Hindlimb muscle (tissue), 1 donor: ENCODE results near the gene VIP. TPM values are rescaled to one million over a fixed set of nuclear protein-coding genes. Genes with fewer than 3 reads are reported as not detected.
"Not testable (repeated sequence)": the region's sequence is repeated elsewhere in the genome, so short reads cannot be mapped to it uniquely, and the experiment has no call there.

Source experiments
- DNase-seq: peaks from one replicate; pipeline ENCODE4 v3.0.0-alpha.2; 2013
- polyA plus RNA-seq: library from polyadenylated mRNA; unstranded; fragments of 120-200 nt; gene quantifications from one replicate; pipeline ENCODE4 v1.2.1, GENCODE V29; 2013; ENCODE audit not compliant: insufficient read length

Gene VIP
- 1.4 TPM for polyA plus RNA-seq

DNA sequence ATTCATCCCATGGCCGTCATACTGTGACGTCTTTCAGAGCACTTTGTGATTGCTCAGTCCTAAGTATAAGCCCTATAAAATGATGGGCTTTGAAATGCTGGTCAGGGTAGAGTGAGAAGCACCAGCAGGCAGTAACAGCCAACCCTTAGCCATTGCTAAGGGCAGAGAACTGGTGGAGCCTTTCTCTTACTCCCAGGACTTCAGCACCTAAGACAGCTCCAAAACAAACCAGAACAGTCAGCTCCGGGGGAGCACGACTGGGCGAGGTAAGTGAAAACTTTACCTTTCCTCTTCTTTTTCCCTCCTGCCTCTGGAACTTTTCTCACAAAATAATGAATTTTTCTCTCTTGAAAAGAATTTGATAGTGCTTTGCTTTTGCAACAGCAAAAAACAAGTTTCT lies at the start of gene VIP:
Gene VIP (plus strand): TSS at position 104 of the 400 bp plus-strand sequence. CDS start 1,381 bp downstream, outside the sequence.
- DNase-seq = no peak

DNA sequence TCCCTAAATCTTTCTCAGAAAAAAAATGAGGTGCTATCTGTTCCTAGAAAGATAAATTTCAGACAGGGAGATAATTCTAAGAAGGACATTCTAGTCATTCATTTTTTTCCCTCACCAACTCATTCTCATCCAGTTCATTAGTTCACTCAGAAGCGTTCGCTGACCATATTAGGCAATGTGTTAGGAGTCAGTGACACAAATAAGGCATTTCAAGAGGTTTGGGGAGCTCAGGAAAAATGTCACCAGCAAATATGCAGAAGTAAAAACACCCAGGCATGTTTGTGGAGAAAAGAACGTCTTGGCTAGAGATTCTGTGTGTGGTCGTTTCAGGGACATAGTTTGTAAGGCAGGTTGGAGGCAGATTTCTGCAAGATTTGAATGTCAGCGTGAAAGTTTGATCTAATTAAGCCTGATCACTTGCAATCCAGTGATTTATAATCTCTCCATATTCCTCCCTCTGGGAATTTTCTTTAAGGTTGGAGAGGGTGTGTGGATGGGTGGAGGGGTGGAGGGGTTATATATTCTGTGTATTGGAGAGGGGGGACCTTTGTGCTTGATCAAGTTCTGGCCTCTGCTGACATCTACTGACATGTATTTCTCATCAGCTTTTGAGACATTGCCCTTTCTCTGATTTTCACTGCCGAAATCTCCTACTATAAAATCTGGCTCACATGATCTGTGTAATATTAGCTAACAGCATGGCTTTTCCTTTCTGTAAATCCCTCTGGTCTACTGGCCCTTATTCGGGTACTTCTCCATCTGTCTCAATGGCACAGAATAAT lies 49.3 kb upstream of the VIP start:
- DNase-seq = no peak

DNA sequence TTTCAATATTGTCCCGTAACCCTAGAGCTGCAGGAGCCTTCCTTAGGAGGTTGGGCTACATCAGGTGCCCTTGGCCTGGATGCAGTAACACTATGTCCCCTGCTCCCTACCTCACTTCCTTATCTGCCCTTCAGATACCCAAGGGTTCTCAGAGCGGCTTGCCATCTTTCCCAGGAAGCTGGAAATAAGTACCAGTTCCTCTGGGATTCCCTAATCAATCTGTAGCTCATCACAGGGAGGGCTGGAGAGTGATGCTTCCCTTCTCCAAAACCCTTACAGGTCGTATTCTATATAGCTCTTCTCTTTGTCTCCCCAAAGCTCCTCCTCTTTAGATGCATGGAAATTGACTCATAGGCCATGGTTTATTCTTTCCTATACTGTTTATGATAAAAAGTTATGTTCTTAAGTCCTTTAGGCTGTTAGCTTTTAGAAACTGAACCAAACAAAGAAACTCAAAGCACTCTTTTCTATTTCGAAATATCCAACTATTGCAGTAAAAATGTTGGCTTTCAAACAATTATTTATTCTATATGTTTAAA lies 48.7 kb upstream of the VIP start:
- DNase-seq = no peak

DNA sequence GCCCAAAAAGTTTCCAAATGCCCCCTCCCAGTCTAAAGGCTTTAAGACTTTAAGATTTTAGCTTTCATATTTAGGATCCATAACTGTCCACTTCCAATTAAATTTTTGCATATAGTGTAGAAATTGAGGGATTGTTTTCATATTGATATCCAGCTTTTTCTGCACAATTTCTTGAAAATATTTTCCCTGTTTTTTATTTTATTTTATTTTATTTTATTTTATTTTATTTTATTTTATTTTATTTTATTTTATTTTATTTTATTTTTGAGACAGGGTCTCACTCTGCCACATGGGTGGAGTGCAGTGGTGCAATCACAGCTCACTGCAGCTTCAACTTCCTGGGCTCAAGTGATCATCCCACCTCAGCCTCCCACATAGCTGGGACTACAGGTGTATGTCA lies 46.8 kb upstream of the VIP start:
- not testable (repeated sequence) for DNase-seq

DNA sequence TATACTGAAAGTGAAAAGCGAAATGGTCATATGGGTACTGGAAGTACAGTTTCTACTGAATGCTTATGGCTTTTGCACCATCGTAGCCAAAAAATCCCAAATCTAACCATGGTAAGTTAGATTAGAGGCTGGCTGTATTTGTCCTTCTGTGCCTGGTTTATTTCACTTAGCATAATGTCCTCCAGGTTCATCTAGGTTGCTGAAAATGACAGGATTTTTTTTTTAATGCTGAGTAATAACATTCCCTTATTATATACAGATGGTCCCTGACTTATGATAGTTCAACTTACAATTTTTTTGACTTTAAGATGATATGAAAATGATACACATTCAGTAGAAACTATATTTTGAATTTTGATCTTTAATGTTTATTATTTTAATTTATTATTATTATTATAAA lies 45.3 kb upstream of the VIP start:
- no peak for DNase-seq

DNA sequence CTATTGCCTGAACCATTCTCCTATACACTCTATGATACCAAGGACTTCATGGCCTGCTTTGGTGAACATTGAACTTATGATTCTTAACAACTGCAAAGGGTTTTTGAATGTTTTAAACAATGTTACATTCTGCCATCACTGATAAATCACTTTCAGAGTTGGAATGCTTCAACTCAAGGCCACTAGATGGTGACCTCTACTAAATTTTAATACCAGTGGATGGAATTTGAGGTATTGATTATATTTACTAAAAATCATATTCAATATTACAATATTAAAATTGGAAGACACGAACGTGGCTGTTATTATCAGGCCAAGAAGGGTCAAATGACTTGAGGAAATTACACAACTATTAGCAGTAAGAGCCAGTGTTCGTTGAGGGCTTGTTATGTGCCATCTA lies 34.3 kb upstream of the VIP start:
- DNase-seq = no peak

DNA sequence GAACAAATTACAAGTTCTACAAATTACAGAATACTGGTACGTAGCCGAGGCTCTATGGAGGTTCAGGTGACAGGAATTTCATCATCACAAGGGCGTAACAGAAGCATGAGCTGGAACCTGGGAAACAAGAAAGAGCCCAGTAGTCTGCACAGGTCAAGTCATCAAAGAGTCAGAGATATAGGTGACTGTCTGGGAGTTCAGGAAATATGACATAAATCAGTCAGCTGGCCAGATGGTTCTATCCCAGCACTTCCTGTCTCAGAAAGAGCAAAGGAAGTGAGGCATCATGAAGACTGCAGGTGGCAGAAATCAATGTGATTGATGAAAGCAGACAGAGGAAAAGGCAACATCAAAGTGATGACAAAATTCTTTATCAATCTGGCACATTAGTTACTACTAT lies 29.6 kb upstream of the VIP start:
- no peak for DNase-seq

DNA sequence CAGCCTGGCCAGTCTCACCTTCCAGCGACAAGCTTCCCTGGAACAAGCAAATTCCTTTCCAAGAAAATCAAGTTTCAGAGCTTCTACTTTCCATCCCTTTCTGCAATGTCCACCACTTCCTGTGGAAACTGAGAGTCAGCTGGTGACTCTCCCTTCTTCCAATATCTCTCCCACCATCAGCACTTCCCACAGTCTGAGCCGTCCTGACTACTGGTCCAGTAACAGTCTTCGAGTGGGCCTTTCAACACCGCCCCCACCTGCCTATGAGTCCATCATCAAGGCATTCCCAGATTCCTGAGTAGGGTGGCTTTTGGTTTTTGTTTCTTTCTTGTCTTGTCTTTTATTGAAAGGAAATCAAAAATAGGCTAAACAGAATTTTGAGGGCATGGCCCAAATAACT lies 28.6 kb upstream of the VIP start:
- DNase-seq = no peak

DNA sequence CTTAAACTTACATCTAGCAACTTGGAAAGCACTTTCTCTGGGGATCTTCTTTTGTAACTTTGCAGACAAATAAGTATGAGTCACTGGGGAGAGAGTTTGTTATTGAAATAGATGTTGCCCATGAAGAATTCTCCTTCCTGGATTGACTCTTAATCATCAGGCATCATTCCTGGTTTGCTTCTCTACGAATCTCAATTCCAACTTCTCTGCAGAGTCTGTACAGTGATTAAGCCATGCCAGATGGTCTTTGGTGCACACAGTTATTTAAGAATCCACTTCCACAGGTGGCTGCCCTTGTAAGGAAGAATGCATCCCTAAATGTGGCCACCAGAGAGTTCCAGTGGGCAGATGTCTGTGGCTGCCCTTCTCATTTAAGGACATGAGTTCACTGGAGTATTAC lies 27.2 kb upstream of the VIP start:
- DNase-seq = no peak

DNA sequence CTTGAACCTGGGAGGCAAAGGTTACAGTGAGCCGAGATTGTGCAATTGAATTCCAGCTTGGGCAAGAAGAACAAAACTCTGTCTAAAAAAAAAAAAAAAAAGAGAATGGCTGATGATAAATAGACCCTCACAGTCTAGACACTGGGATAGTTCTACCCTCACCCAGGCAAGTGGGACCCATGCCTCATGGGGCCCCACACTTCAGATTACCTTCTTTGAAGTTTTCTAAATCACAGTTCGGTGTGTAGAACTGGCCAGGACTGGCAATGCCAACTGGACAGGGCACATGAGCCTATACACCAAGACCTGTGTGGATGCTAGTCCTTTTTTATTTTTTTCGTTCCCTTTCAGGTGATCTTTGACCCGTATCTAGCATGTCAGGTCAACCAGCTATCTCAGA lies 24.3 kb upstream of the VIP start:
- DNase-seq = no peak

DNA sequence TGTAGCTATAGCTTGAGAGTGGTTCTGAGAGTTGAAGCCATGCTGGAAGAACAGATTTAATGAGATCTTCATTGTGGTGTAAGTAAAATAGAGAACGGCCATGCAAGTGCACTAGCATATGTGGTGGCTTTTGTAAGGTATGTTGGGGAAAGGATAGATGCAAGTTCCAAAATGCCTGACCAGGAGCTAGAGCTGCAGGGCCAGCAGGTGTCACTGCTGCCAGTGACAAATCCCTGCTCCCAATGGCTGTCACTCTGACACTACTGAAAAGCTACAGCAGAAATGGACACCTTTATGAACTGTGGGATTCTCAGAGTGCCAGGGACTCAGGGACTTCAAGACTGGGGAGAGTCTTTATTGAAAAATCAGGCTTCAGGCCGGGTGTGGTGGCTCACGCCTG lies 23.1 kb upstream of the VIP start:
- no peak for DNase-seq

DNA sequence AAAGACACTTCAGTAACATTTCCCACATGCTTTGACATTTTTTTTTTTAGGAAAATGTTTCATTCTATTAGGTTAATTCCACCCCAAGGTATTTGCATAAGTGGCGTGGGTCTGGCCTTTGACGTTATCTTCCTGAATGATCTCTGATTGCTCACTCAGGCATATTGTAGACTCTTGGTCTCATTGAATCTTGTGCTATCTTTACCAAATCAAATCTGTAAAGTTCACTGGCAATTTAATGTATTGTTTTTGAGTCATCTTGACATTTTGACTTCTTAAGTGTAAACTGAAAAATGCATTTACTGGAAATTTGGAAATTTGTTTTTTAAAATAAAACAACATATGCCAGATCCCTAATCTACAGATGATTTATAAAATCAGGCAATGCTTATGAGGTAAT lies 16.0 kb upstream of the VIP start:
- DNase-seq = no peak

DNA sequence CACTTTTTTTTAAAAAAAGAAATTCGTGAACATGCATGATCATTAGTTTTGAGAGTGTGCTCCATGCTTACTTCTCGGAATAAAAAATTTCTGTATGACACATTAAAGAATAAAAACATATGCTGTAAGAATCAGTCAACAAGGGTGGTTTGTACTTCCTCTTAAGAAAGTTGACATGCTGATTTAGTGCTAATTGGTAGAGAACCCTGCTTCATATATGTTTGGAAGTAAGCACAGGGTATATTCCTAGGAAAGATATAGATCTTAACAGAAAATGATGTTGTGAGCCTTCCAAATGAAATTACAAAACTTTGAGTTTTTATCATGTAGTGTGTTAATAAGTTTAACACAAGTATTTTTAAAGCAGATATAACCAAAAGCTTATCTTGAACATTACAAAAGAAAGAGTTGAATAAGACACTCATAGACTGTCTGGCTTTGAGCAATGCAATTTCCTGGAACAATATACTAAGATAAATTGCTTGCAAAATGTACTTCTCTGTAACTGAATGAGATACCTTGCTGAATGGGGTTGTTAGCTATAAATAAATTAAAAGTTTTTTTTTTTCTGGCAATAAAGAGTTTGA lies 13.8 kb upstream of the VIP start:
- DNase-seq = no peak

DNA sequence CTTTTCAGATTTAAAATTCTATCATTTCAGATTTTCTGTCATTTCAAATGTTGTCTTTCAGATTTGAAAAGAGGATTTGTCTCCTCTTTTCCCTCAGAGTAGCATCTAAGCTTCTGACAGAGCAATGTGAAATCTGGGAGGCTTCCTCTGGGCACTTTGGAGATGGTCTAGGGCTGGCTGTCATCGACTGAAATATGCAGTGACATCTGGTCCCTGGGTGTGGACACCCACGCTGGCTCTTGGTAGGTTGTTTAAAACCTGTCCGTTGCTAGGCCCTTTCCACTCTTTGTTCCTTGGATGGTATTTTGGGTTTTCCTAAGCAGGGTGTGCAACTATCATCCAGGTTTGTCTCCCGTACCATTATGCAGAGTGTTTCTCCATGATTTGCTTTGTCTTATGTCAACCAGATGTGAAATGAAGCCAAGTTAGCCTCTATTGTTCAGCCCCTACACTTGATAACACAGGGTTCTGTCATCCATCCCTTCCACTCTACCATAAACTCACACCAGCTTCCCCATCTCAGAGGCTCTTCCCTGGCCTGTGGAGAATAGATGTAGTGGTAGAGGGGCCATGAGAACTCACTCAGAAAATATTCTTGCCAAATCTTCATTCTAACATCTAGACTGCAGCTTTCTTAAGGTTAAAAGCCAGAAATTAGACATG lies 5.0 kb upstream of the VIP start:
- no peak for DNase-seq

DNA sequence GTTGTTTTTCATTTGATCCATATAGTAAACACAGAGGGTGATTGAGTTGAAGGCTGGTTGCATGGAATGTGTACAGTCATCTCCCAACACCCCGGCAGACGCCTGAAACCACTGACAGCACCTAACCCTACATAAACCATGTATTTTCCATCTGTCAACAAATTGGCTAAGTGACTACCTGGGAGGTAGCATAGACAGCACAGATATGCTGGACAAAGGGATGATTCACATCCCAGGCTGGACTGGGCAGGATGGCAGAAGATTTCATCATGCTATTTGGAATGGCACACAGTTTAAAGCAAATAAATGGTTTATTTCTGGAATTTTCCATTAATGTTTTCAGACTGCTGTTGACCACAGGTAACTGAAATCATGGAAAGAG lies 4.4 kb upstream of the VIP start:
- DNase-seq = no peak

DNA sequence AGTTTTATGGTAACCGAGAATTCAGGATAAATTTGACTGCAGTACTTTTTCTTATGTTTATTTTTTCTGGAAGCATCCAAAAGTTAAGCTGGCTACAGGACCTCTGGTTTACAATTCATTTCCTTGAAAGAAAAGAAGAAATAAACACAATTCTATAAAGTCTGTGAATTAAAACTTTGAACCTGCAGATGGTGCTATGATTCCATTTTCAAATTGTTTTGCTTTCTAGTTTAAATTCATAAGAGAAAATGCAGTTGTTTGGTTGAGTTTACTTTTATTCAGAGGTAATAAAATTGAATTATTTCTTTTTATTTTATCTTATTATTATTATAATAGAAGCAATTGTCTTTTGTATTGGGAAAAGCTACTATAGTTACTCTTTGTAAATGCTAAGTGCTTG lies 1.8 kb upstream of the VIP start:
- DNase-seq = no peak

DNA sequence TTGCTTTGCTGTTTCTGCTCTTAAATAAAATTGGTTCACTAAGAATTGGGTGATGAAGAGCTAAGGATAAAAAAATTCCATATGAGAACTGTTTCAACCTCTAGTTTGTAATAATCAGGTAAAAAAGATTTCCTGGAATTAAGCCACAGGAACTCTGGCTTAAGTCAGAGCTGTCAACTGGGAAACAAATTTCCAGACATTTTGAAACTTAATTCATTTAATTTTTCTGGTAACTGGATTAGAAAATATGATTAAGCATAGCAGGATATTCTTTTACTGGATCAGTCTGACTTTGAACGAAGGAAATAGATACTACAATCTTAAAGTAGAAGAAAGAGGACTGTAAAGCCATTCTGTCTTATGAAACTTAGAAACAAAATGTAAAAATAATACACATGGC lies 1.3 kb upstream of the VIP start:
- DNase-seq = no peak

DNA sequence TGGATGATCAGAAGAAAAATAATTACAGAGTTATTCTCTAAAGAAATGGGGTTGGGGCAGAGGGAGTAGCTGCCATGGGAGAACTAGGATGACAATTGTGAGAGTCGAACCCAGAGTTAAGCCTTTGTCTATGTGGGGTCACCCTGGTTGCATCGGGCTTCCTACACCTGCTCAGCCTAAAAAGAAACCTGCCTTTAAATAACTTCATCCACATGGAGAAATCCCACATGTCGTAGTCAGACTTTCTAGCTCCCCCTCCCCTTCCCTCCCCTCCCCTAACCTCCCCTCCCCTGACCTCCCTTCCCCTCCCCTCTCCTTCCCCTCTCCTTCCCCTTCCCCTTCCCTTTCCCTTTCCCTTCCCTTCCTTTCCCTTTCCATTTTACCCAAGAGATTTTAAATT lies 14.7 kb downstream of the VIP start:
- DNase-seq = no peak

DNA sequence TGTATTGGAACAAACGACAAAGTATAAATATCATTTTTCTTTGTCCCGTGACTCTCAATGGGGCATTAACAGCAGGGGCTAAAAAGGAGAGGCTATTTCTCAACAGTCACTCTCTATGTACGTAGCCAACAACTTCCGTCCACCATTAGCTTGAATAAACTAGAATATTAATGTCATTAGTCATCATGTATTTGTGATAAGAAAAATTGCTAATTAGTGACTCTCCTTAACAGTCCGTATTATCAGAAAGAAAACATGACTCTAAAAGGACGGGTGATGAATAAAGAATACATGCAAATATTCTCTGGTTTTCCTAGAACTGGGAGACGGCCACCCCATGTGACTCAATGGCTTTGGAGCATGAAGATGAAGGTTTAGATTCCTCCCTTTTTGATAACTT lies 18.6 kb downstream of the VIP start:
- DNase-seq = no peak

DNA sequence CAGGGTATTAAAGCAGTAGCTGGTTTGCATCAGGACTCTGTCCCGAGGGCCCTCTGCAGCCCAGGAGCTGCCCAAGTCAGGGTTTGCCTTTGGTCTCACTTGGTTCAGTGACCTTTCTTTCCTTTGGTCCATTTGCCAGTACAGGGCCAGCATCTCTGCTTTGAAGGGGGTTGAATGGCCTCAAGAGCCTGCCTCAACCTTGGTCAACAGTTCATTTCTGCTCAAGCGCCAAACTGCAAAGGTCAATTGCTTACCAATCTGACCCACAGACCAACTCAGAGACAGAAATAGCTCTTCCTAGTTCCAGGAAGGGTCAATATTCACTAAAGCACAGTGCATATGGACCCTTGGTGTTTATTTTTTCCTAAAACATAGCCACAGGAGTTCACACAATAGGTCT lies 19.4 kb downstream of the VIP start:
- DNase-seq = no peak

DNA sequence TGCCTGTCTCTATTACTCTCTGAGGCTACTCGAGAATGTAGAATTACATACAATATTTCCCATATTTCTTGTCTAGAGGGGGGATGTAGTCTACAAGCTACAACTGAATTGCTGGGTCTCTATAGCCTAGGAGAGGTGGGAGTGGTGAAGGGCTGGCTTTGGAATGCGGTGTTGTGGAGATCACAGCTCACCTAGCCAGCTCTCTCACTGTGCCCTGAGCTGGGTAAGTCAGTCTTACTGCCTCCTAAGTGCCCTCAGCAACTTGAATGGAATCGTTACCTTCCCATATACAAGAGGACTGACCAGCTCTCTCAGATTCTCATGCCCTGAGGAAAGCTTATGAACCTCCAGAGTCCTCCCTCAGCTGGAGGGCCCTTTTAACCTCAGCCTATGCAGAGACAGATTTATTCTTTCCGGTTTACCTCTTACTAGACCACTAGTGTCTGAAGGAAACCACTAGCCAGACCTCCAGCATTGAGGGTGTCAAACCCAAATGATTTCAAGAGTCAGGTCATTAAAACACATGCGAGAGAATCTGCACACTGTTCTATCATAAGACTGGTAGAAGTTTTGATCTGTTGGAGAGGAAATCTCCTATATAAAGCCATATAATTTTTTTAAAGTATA lies 20.6 kb downstream of the VIP start:
- no peak for DNase-seq

DNA sequence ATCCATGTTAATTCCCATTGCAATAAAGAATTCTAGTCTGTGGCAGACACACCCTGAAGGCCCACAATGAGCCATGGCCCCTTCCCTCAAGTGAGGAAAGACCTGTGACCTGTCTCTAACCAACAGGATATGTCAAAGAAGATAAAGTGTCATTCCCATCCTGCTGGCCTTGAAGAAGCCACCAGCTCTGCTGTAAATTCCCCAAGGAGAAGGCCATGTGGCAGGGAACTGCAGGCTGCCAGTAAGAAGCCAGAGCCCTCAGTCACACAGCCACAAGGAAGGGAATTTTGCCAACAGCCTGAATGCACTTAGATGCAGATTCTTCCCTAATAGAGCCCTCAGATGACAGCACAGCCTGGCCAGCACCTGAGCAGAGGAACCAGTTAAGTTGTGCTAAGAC lies 24.8 kb downstream of the VIP start:
- DNase-seq = no peak

DNA sequence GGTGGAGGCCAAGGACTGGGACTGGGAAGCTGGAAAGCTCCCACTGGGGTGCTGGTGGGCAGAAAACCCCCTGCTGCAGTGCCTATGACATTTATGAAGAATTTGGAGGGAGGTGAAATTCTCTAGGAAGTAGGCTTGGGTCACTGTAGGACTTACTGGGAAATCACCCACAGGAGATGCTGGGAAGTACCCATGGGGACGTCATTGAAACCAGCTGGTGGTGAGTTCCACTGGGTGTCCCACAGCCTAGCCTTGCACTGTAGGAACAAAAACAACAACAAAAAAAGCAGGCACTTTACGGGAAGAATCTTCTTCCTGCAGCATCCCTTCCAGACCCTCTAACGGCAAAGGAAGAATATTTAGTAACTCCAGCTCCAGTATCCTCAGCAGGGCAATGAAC lies 26.2 kb downstream of the VIP start:
- no peak for DNase-seq
